Common myeloid progenitor, CD34-positive (primary cell): ENCODE results near the gene TMEM116.

Source experiments
- CTCF ChIA-PET: fragments of 350-600 bp; sonication (Branson Sonifier 250); formaldehyde crosslinking; loops from one replicate; lab custom pipeline; 2021; ENCODE audit warnings: antibody characterized with exemption; lab: Charles Lee
- POLR2A ChIA-PET: fragments of 350-600 bp; sonication (Branson Sonifier 250); formaldehyde crosslinking; loops from one replicate; lab custom pipeline; 2021; ENCODE audit warnings: antibody characterized with exemption; lab: Charles Lee
- DNase-seq, 3 donors: peaks; one replicate each; pipeline versions ENCODE4 v3.0.0 to v3.0.0-alpha.2; 2013
- H3K27ac ChIP-seq, 2 experiments: 1 replicate in 1 of 2; 2 replicates in 1 of 2; pipeline ENCODE4 v1.7.0; 2013; ENCODE audit warnings: inconsistent platforms in 2 of 2, low read length in 2 of 2, mild to moderate bottlenecking in 2 of 2, low read depth in 1 of 2, moderate library complexity in 1 of 2; ENCODE audit not compliant: severe bottlenecking in 2 of 2, insufficient read depth in 1 of 2, poor library complexity in 1 of 2
- H3K27me3 ChIP-seq, 5 experiments: replicated peaks in 2 of 5; 1 replicate in 3 of 5; 2 replicates in 2 of 5; pipeline versions ENCODE4 v1.6.1 to v1.7.0; 2013; ENCODE audit warnings: low read length in 4 of 5, mild to moderate bottlenecking in 2 of 5, moderate library complexity in 2 of 5, inconsistent platforms in 1 of 5; ENCODE audit not compliant: insufficient read depth in 5 of 5, control insufficient read depth in 4 of 5
- H3K36me3 ChIP-seq, 4 experiments: 1 replicate in 2 of 4; 2 replicates in 2 of 4; pipeline versions ENCODE4 v1.6.1 to v1.7.0; 2013; ENCODE audit warnings: low read length in 3 of 4, control low read depth in 1 of 4, mild to moderate bottlenecking in 1 of 4; ENCODE audit not compliant: control insufficient read depth in 4 of 4, insufficient read depth in 4 of 4
- H3K4me1 ChIP-seq, 4 experiments: 1 replicate in 3 of 4; 2 replicates in 1 of 4; pipeline versions ENCODE4 v1.6.1 to v1.7.1; 2013; ENCODE audit warnings: low read length in 3 of 4, mild to moderate bottlenecking in 3 of 4, control low read depth in 1 of 4, inconsistent platforms in 1 of 4, moderate library complexity in 1 of 4; ENCODE audit not compliant: control insufficient read depth in 4 of 4, insufficient read depth in 4 of 4; ENCODE audit errors: control extremely low read depth in 1 of 4
- H3K4me3 ChIP-seq, 7 experiments: 1 replicate in 4 of 7; 2 replicates in 3 of 7; pipeline versions ENCODE4 v1.5.1 to v1.7.0; 2013; ENCODE audit warnings: mild to moderate bottlenecking in 7 of 7, low read length in 6 of 7, moderate library complexity in 6 of 7, inconsistent platforms in 2 of 7, low read depth in 2 of 7, control low read depth in 1 of 7; ENCODE audit not compliant: insufficient read depth in 4 of 7, control insufficient read depth in 1 of 7; ENCODE audit errors: extremely low read depth in 1 of 7
- H3K9me3 ChIP-seq, 5 experiments: 1 replicate in 4 of 5; 2 replicates in 1 of 5; pipeline versions ENCODE4 v1.6.1 to v1.7.1; 2013; ENCODE audit warnings: low read length in 4 of 5, mild to moderate bottlenecking in 2 of 5, inconsistent platforms in 1 of 5, low read depth in 1 of 5, moderate library complexity in 1 of 5; ENCODE audit not compliant: control insufficient read depth in 4 of 5, insufficient read depth in 2 of 5; ENCODE audit errors: control extremely low read depth in 1 of 5
- WGBS: methylation state at CpG from one replicate; pipeline ENCODE4 v1.1.5; 2013; ENCODE audit not compliant: insufficient coverage; 5-methylcytosine and 5-hydroxymethylcytosine counted together

Gene TMEM116

GRCh38 chr12:111943929-111944328 lies 69.0 kb downstream of the TMEM116 start:
- Histone ChIP-seq H3K9me3 (no peaks in the 10 kb centered on the region), H3K36me3 (no peaks in the 10 kb centered on the region), H3K4me3 (no peak overlapping the region), H3K4me1 (no peaks in the 10 kb centered on the region), H3K27ac (no peak overlapping the region), H3K27me3 (no peaks in the 10 kb centered on the region)
- no CpG with 5 or more reads among the region's 1 CpG for WGBS
- ChIA-PET POLR2A (interaction anchor here (0.5 kb wide), 1 partner anchor 316 kb away, joined by 8 read pairs; no protein-coding TSS in a partner anchor), CTCF (interaction anchor here (0.7 to 3.3 kb wide), 8 partner anchors 10 to 443 kb away, joined by 3 to 15 read pairs (median 4); partner anchors contain the start of gene ERP29)
- no peak for DNase-seq

- CTCF ChIA-PET = interaction anchor here (0.7 kb wide), 1 partner anchor 10 kb away, joined by 4 read pairs; no protein-coding TSS in a partner anchor
- Histone ChIP-seq H3K27ac (no peak overlapping the region), H3K36me3 (no peaks in the 10 kb centered on the region), H3K4me3 (no peak overlapping the region), H3K9me3 (no peaks in the 10 kb centered on the region), H3K27me3 (no peaks in the 10 kb centered on the region), H3K4me1 (no peaks in the 10 kb centered on the region)
- peak; percentile 12 to 36 (median 26) for DNase-seq
- whole genome bisulfite sequencing = 88% methylated on average over 2 of the region's 5 CpGs
- POLR2A ChIA-PET = no interaction called here
These were observed 70.4 kb downstream of the TMEM116 start for GRCh38 chr12:111942557-111942956.

GRCh38 chr12:111937429-111937828 lies 75.5 kb downstream of the TMEM116 start:
- Histone ChIP-seq H3K4me3 (no peak overlapping the region), H3K27ac (no peak overlapping the region), H3K4me1 (no peaks in the 10 kb centered on the region), H3K36me3 (no peaks in the 10 kb centered on the region), H3K27me3 (no peaks in the 10 kb centered on the region), H3K9me3 (no peaks in the 10 kb centered on the region)
- DNase-seq = no peak
- WGBS = 100% methylated on average over 1 of the region's 1 CpG
- POLR2A ChIA-PET = no interaction called here
- CTCF ChIA-PET = interaction anchor here (0.5 to 1.6 kb wide), 2 partner anchors 43 to 965 kb away, joined by 3 read pairs; no protein-coding TSS in a partner anchor

- DNase-seq = no peak
- ChIA-PET POLR2A (no interaction called here), CTCF (interaction anchor here (0.5 to 1.6 kb wide), 2 partner anchors 44 to 966 kb away, joined by 3 read pairs; no protein-coding TSS in a partner anchor)
- Histone ChIP-seq H3K4me1 (no peaks in the 10 kb centered on the region), H3K27ac (no peak overlapping the region), H3K36me3 (no peaks in the 10 kb centered on the region), H3K9me3 (no peaks in the 10 kb centered on the region), H3K4me3 (no peak overlapping the region), H3K27me3 (no peaks in the 10 kb centered on the region)
These were observed 76.1 kb downstream of the TMEM116 start for GRCh38 chr12:111936869-111937268.

- Histone ChIP-seq H3K9me3 (no peaks in the 10 kb centered on the region), H3K27me3 (no peaks in the 10 kb centered on the region), H3K27ac (no peak overlapping the region), H3K36me3 (no peaks in the 10 kb centered on the region), H3K4me3 (no peak overlapping the region), H3K4me1 (no peaks in the 10 kb centered on the region)
- 100% methylated on average over 1 of the region's 5 CpGs for WGBS
- ChIA-PET CTCF (no interaction called here), POLR2A (interaction anchor here (0.6 kb wide), 1 partner anchor 1111 kb away, joined by 3 read pairs; no protein-coding TSS in a partner anchor)
- DNase-seq = no peak
These were observed 80.7 kb downstream of the TMEM116 start for GRCh38 chr12:111932241-111932640.

- H3K4me3 ChIP-seq = no peak overlapping the region
- no peaks in the 10 kb centered on the region for H3K36me3 ChIP-seq
- 96% methylated on average over 3 of the region's 5 CpGs for WGBS
- H3K9me3 ChIP-seq = no peaks in the 10 kb centered on the region
- DNase-seq = no peak
- H3K27me3 ChIP-seq = no peaks in the 10 kb centered on the region
- ChIA-PET POLR2A (no interaction called here), CTCF (interaction anchor here (1.4 kb wide), 1 partner anchor 11 kb away, joined by 3 read pairs; no protein-coding TSS in a partner anchor)
- no peaks in the 10 kb centered on the region for H3K4me1 ChIP-seq
- no peak overlapping the region for H3K27ac ChIP-seq
These were observed 85.6 kb downstream of the TMEM116 start for GRCh38 chr12:111927346-111927745.

GRCh38 chr12:111926631-111927030 lies 86.3 kb downstream of the TMEM116 start:
- POLR2A ChIA-PET = no interaction called here
- 100% methylated on average over 1 of the region's 2 CpGs for WGBS
- CTCF ChIA-PET = interaction anchor here (1.4 kb wide), 1 partner anchor 10 kb away, joined by 3 read pairs; no protein-coding TSS in a partner anchor

More at GRCh38 chr12:111926631-111927030, 86.3 kb downstream of the TMEM116 start:
- Histone ChIP-seq H3K4me1 (no peaks in the 10 kb centered on the region), H3K4me3 (no peak overlapping the region), H3K27ac (no peak overlapping the region), H3K9me3 (no peaks in the 10 kb centered on the region), H3K36me3 (no peaks in the 10 kb centered on the region), H3K27me3 (no peaks in the 10 kb centered on the region)
- DNase-seq = no peak
